AG04449 (cell line): Measurements from ENCODE around the gene TBX21.

Source experiments
- CTCF ChIA-PET: fragments of 350-600 bp; formaldehyde crosslinking; extraction: SDS; loops from one replicate; lab custom pipeline; 2021; ENCODE audit warnings: antibody characterized with exemption; lab: Yijun Ruan, JAX
- POLR2A ChIA-PET: fragments of 400-600, 350-600 bp; formaldehyde crosslinking; extraction: SDS; loops from one replicate; lab custom pipeline; 2020; ENCODE audit warnings: antibody characterized with exemption, inconsistent platforms; lab: Yijun Ruan, JAX
- DNase-seq: peaks from one replicate; pipeline ENCODE4 v3.0.0-alpha.2; 2010; ENCODE audit warnings: low read depth, low spot score
- H3K4me3 ChIP-seq: 2 replicates; pipeline ENCODE4 v1.5.1; 2011; ENCODE audit warnings: low read depth, mild to moderate bottlenecking, control low read depth, low read length
- TF ChIP-seq, protein P1 (sequence below): IDR thresholded peaks from one replicate; pipeline ENCODE4 v1.5.1; 2011; ENCODE audit warnings: mild to moderate bottlenecking, moderate library complexity, low read length, control low read depth, inconsistent platforms; ENCODE audit not compliant: insufficient read depth; ENCODE audit errors: missing control alignments

The TBX21 gene

DNA sequence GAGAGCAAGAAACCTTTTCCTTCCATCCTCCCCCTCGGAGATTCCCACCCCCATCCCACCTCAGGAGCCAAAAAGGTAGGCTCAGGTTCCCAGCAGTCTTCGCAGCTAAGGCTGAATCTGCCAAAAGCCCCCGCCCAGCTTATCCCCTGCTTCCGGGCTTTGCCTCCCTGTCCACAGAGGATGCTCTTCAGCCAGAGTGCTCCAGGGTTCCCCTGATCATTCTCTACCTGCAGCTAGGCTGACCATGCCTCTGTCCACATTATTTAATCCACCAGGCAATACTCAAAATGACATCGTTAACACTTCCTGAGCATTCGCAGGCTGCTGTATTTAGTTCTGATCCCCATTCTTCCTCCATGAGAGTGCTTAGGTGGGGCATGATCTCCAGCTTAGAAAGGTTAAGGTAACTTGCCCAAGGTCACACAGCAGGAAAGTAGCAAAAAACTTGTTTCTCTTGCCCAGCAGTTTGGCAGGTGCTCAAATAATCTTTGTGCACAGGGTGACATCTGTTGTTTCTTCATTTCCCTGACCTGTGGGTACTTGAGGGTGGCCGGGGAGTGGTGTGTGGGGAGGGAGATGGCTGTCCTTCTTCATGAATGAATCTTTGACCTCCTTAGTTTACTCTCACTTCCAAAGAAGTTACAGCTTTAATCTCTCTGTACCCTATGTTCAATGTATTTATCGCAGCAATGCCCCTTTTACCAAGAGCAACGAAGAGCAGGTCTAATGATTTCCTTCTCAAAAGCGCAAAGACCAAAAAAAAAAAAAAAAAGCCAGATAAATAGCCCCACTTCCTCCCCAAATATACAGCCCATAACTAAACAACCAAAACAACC lies 39.9 kb upstream of the TBX21 start:
- ChIA-PET CTCF (interaction anchor here (0.7 to 2.5 kb wide), 5 partner anchors 12 to 76 kb away, joined by 3 to 5 read pairs (median 3); no protein-coding TSS in a partner anchor), POLR2A (no interaction called here)
- no peak for DNase-seq
- H3K4me3 ChIP-seq: peak overlapping the region; percentile 67
- TF ChIP-seq, protein P1, sequence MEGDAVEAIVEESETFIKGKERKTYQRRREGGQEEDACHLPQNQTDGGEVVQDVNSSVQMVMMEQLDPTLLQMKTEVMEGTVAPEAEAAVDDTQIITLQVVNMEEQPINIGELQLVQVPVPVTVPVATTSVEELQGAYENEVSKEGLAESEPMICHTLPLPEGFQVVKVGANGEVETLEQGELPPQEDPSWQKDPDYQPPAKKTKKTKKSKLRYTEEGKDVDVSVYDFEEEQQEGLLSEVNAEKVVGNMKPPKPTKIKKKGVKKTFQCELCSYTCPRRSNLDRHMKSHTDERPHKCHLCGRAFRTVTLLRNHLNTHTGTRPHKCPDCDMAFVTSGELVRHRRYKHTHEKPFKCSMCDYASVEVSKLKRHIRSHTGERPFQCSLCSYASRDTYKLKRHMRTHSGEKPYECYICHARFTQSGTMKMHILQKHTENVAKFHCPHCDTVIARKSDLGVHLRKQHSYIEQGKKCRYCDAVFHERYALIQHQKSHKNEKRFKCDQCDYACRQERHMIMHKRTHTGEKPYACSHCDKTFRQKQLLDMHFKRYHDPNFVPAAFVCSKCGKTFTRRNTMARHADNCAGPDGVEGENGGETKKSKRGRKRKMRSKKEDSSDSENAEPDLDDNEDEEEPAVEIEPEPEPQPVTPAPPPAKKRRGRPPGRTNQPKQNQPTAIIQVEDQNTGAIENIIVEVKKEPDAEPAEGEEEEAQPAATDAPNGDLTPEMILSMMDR: no peak

DNA sequence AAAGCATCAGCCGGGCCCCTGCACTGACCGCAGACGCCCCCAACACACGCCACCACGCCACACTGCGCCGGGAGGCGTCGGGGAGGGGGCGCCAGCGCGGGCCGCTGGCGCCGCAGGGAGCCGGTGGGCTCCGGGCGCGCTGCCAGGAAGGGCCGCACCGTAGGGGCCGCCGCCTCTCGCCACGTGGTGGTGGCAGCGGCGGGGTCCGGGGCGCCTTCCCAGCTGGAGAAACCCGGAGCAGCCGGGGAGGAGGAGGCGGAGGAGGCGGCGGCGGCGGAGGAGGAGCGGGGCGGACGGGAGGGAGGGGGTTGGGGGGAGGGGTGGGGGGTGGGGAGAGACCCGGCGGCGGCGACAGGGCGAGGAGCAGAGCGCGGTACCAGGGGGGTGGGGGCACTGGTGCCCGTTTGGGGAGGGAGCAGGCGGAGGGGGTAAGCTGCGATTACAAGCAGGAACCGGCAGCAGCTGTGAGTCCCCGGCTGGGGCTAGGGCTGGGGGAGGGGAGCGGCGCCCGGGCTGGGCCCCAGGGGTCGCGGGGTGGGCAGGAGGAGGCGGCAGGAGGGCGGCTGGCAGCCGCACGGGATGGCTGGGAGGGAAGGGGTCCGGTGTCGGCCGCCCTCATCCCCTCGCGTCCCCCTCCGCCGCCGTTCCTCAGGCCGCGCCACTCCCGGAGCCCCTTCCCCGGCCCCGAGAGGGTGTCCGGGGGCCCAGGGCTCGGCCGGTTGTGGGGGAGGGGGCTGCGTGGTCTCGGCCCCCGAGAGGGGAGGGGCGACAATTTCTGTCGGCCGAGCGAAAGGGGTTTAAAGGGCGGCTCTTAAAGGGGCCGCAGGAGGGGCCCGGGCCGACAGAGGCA lies 39.1 kb upstream of the TBX21 start, which contains the start of gene TBKBP1:
TSS of gene TBKBP1 (plus strand) at position 431 of the 850 bp plus-strand sequence. CDS start 1,952 bp downstream, outside the sequence.
- CTCF ChIA-PET: interaction anchor here (0.8 to 2.6 kb wide), 4 partner anchors 10 to 44 kb away, joined by 3 to 7 read pairs (median 4); no protein-coding TSS in a partner anchor

DNA sequence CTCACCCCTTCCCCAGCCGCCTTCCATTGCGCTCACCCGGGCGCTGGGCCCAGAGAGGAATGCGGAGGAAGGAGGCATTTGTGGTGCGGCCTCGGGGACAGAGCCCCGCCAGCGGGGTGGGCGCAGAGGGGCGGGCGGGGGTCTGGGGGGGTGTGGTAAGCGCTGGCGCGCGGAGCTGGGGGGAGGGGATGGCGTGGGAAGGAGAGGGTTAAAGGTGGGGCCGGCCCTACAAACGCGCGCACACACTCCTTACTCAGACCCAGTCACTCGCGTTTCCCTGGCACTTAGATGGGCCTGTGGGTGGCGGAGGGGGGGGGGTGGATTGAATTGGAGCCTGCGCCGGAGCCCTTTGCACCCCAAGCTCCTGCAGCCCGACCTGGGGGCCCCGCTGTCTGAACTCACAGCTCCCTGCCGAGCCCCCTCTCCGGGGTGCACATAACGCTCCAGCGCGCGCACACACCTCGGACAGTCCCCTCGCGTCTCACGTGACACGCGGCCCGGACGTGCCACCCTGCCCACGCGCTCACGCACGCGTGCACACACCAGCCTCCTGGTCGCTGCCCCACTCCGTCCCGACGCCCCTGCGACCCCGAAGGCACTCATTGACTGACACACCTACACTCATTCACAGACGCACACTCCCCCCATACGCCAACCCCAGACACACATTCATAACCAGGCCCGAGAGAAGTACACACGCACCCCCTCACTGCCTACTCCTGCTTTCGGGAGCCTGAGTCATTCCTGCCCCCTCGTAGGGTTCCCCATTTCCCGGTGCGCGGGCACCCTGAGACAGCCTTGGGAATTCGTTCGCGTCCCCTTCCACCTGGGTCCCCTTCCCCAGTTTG lies 38.2 kb upstream of the TBX21 start:
- ChIA-PET POLR2A (no interaction called here), CTCF (interaction anchor here (0.8 to 2.6 kb wide), 3 partner anchors 10 to 147 kb away, joined by 3 to 7 read pairs (median 4); no protein-coding TSS in a partner anchor)
- TF ChIP-seq, protein P1: no peak
- peak overlapping the region; percentile 67 for H3K4me3 ChIP-seq
- no peak for DNase-seq

More for the DNA sequence above, 39.1 kb upstream of the TBX21 start, which contains the start of gene TBKBP1:
- H3K4me3 ChIP-seq: peak within 1 kb of the TSS; percentile 67
- POLR2A ChIA-PET: no interaction called here
- DNase-seq: no peak
- TF ChIP-seq, protein P1: no peak

DNA sequence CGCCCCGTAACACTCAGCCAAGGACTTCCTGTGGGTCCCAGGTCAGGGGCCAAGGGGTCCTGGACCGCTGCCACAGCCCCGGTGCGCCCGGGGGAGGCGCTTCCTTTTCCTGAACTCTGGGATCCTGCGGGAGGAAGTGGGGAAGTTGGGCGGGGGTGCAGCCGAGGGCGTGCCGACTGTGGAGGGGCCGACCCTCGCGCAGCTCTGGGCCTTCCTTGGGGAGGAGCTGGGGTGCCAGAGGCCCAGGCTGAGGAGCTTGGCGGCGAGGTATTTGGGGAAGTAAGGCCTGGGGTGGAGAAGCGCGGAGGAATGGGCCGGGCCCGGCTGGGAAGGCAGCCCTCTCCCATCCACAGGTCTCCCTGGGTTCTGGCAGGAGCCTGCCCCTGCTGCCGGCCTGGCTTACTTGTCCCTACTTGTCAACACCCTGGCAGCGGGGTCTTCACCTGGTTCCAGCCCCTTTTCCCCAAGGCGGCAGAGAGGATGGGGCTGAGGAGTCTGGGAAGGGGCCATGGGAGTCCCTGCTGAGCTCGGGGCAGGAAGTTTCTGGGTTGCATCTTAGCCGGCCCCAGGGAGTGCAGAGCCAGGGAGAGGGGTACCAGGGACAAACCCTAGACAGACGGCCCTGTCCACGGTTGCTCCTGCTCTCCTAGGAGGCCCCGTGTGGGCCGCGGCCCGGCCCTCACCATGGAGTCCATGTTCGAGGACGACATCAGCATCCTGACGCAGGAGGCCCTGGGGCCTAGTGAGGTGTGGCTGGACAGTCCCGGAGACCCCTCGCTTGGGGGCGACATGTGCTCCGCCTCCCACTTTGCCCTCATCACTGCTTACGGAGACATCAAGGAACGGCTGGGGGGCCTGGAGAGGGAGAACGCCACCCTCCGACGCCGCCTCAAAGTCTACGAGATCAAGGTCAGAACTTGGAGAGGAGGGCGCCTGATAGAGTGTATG lies 37.3 kb upstream of the TBX21 start:
- H3K4me3 ChIP-seq: peak overlapping the region; percentile 67
- DNase-seq: no peak
- CTCF ChIA-PET: interaction anchor here (1.3 to 6.4 kb wide), 4 partner anchors 9 to 146 kb away, joined by 4 to 62 read pairs (median 17); no protein-coding TSS in a partner anchor
- TF ChIP-seq, protein P1: no peak
- POLR2A ChIA-PET: no interaction called here
